Thymus (tissue), 11 donors: ENCODE measurements around the gene ZNF528. TPM values are rescaled to one million over a fixed set of nuclear protein-coding genes. Genes with fewer than 3 reads are reported as not detected.

ENCODE experiments used
- DNase-seq, 9 donors: peaks; one replicate each; pipeline ENCODE4 v3.0.0-alpha.2; 2013; ENCODE audit warnings: low spot score in 9 of 9, low read depth in 6 of 9, missing footprints in 1 of 9
- H3K27ac ChIP-seq, 2 donors: one replicate each; pipeline ENCODE4 v1.5.1; 2013; ENCODE audit warnings: control low read depth in 1 of 2, low read depth in 1 of 2, low read length in 1 of 2, mild to moderate bottlenecking in 1 of 2, moderate library complexity in 1 of 2
- H3K27me3 ChIP-seq, 2 donors: one replicate each; pipeline ENCODE4 v1.5.1; 2013; ENCODE audit warnings: low read length in 1 of 2; ENCODE audit not compliant: control insufficient read depth in 2 of 2, insufficient read depth in 1 of 2
- H3K36me3 ChIP-seq, 2 donors: one replicate each; pipeline ENCODE4 v1.5.1; 2013; ENCODE audit warnings: low read length in 1 of 2, mild to moderate bottlenecking in 1 of 2, moderate library complexity in 1 of 2; ENCODE audit not compliant: control insufficient read depth in 2 of 2, insufficient read depth in 2 of 2
- H3K4me1 ChIP-seq, 2 donors: one replicate each; pipeline ENCODE4 v1.5.1; 2013; ENCODE audit warnings: low read length in 2 of 2; ENCODE audit not compliant: control insufficient read depth in 2 of 2, insufficient read depth in 2 of 2
- H3K4me3 ChIP-seq, 2 donors: one replicate each; pipeline ENCODE4 v1.5.1; 2013; ENCODE audit warnings: low read length in 2 of 2, control low read depth in 1 of 2, mild to moderate bottlenecking in 1 of 2
- H3K9me3 ChIP-seq, 2 donors: one replicate each; pipeline ENCODE4 v1.5.1; 2013; ENCODE audit warnings: low read length in 1 of 2, mild to moderate bottlenecking in 1 of 2; ENCODE audit not compliant: control insufficient read depth in 2 of 2, insufficient read depth in 1 of 2
- WGBS: extraction: QIAGEN DNeasy Blood & Tissue Kit; methylation state at CpG from one replicate; pipeline ENCODE4 v1.1.7; 2013; 5-methylcytosine and 5-hydroxymethylcytosine counted together
- polyA plus RNA-seq: library from polyadenylated mRNA; stranded (reverse); fragments of 200-250 nt; gene quantifications from one replicate; pipeline ENCODE4 v1.2.3, GENCODE V29; 2013
- total RNA-seq: library from RNA; stranded (reverse); fragments of 120-200 nt; gene quantifications from one replicate; pipeline ENCODE4 v1.2.4, GENCODE V29; 2013
- donor health status: healthy.

Gene ZNF528
- total and polyA plus RNA-seq, 2 donors: 12.8 to 18.4 TPM

GRCh38 chr19:52410276-52410675 lies 12.6 kb downstream of the ZNF528 start:
- Histone ChIP-seq H3K36me3 (peaks cover 3 to 29% of the 10 kb centered on the region in 2 donors), H3K4me1 (no peaks in the 10 kb centered on the region), H3K27me3 (no peaks in the 10 kb centered on the region), H3K4me3 (no peak overlapping the region), H3K27ac (no peak overlapping the region), H3K9me3 (peaks cover 8 to 22% of the 10 kb centered on the region in 2 donors)
- DNase-seq: no peak
- WGBS: 90% methylated on average over 6 of the region's 6 CpGs

GRCh38 chr19:52415711-52416110 lies 18.1 kb downstream of the ZNF528 start:
- H3K9me3 ChIP-seq: peaks cover 10 to 28% of the 10 kb centered on the region in 2 donors

GRCh38 chr19:52428937-52429336 lies 31.3 kb downstream of the ZNF528 start, which contains the start of gene ZNF534:
ZNF534 (plus strand) TSS chr19:52429148; CDS start chr19:52431475, 2,327 bp downstream.
- 70% methylated on average over 27 of the region's 27 CpGs for WGBS
- no peak for DNase-seq
- Histone ChIP-seq H3K36me3 (no peaks in the 10 kb centered on the region), H3K27ac (no peak within 1 kb of the TSS), H3K4me1 (no peaks in the 10 kb centered on the region), H3K27me3 (no peaks in the 10 kb centered on the region), H3K9me3 (peaks cover 8 to 51% of the 10 kb centered on the region in 2 donors), H3K4me3 (no peak within 1 kb of the TSS)

More at GRCh38 chr19:52415711-52416110, 18.1 kb downstream of the ZNF528 start:
- H3K36me3 ChIP-seq: peaks cover 0 to 12% of the 10 kb centered on the region in 2 donors
- 98% methylated on average over 5 of the region's 5 CpGs for WGBS
- H3K27ac ChIP-seq: no peak overlapping the region
- H3K4me3 ChIP-seq: no peak overlapping the region
- DNase-seq: no peak
- no peaks in the 10 kb centered on the region for H3K4me1 ChIP-seq
- H3K27me3 ChIP-seq: no peaks in the 10 kb centered on the region

GRCh38 chr19:52442179-52442578 lies 44.5 kb downstream of the ZNF528 start:
- H3K27me3 ChIP-seq: no peaks in the 10 kb centered on the region
- no peak for DNase-seq
- peaks cover 1 to 9% of the 10 kb centered on the region in 2 donors for H3K9me3 ChIP-seq
- no peak overlapping the region for H3K4me3 ChIP-seq
- no peak overlapping the region for H3K27ac ChIP-seq
- no peaks in the 10 kb centered on the region for H3K4me1 ChIP-seq
- 84% methylated on average over 3 of the region's 3 CpGs for WGBS
- no peaks in the 10 kb centered on the region for H3K36me3 ChIP-seq

- Histone ChIP-seq H3K36me3 (no peaks in the 10 kb centered on the region), H3K9me3 (peaks cover 1 to 9% of the 10 kb centered on the region in 2 donors)
- 44% methylated on average over 2 of the region's 2 CpGs for WGBS
These were observed 46.9 kb downstream of the ZNF528 start for GRCh38 chr19:52444506-52444905.

GRCh38 chr19:52451241-52451640 lies 53.6 kb downstream of the ZNF528 start:
- Histone ChIP-seq H3K9me3 (peaks cover 10 to 29% of the 10 kb centered on the region in 2 donors), H3K4me3 (no peak overlapping the region), H3K27me3 (no peaks in the 10 kb centered on the region), H3K4me1 (no peaks in the 10 kb centered on the region), H3K27ac (no peak overlapping the region), H3K36me3 (no peaks in the 10 kb centered on the region)
- DNase-seq: no peak
- 42% methylated on average over 41 of the region's 41 CpGs for WGBS

More at GRCh38 chr19:52444506-52444905, 46.9 kb downstream of the ZNF528 start:
- DNase-seq: no peak
- no peaks in the 10 kb centered on the region for H3K4me1 ChIP-seq
- H3K27me3 ChIP-seq: no peaks in the 10 kb centered on the region
- H3K4me3 ChIP-seq: no peak overlapping the region
- H3K27ac ChIP-seq: no peak overlapping the region

- Histone ChIP-seq H3K4me1 (no peaks in the 10 kb centered on the region), H3K27me3 (no peaks in the 10 kb centered on the region), H3K4me3 (peak within 1 kb of the TSS; percentile 39 to 46), H3K36me3 (no peaks in the 10 kb centered on the region), H3K9me3 (peaks cover 15 to 39% of the 10 kb centered on the region in 2 donors), H3K27ac (no peak within 1 kb of the TSS)
- WGBS: 7% methylated on average over 48 of the region's 48 CpGs
- peak in 6 of 9 donors; percentile 8 to 62 (median 18) for DNase-seq
These were observed 55.9 kb downstream of the ZNF528 start, which contains the start of gene ZNF578 for GRCh38 chr19:52453324-52454094. ZNF578 (plus strand) TSS chr19:52453553; CDS start chr19:52501846, 48,293 bp downstream.

GRCh38 chr19:52464798-52465470 lies 67.3 kb downstream of the ZNF528 start:
- no peak for DNase-seq
- Histone ChIP-seq H3K36me3 (no peaks in the 10 kb centered on the region), H3K27ac (no peak overlapping the region), H3K27me3 (no peaks in the 10 kb centered on the region), H3K9me3 (peaks cover 5 to 17% of the 10 kb centered on the region in 2 donors), H3K4me1 (no peaks in the 10 kb centered on the region), H3K4me3 (no peak overlapping the region)
- WGBS: 94% methylated on average over 14 of the region's 14 CpGs
